ENCODE data around the gene PPFIA3.
"Not testable (repeated sequence)": the region's sequence is repeated elsewhere in the genome, so short reads cannot be mapped to it uniquely, and the experiment has no call there.

PPFIA3 gene

GRCh38 chr19:49103331-49104085 lies 15.8 kb upstream of the PPFIA3 start:
- no peak for DNase-seq

GRCh38 chr19:49104229-49104864 lies 15.0 kb upstream of the PPFIA3 start:
- DNase-seq: no peak

GRCh38 chr19:49106648-49107135 lies 12.7 kb upstream of the PPFIA3 start:
- peak; percentile 73 for DNase-seq

DNA sequence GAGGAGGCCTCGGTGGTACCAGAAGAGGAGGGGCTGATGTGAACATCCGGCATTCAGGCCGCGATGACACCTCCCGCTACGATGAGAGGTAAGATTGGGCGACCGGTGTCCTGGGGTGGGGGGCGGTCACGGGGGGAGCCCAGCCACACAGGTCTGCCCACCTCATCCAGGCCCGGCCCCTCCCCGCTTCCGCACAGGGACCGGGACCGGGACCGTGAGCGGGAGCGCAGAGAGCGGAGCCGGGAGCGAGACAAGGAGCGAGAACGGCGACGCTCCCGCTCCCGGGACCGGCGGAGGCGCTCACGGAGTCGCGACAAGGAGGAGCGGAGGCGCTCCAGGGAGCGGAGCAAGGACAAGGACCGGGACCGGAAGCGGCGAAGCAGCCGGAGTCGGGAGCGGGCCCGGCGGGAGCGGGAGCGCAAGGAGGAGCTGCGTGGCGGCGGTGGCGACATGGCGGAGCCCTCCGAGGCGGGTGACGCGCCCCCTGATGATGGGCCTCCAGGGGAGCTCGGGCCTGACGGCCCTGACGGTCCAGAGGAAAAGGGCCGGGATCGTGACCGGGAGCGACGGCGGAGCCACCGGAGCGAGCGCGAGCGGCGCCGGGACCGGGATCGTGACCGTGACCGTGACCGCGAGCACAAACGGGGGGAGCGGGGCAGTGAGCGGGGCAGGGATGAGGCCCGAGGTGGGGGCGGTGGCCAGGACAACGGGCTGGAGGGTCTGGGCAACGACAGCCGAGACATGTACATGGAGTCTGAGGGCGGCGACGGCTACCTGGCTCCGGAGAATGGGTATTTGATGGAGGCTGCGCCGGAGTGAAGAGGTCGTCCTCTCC lies 11.5 kb upstream of the PPFIA3 start:
- DNase-seq: no peak

DNA sequence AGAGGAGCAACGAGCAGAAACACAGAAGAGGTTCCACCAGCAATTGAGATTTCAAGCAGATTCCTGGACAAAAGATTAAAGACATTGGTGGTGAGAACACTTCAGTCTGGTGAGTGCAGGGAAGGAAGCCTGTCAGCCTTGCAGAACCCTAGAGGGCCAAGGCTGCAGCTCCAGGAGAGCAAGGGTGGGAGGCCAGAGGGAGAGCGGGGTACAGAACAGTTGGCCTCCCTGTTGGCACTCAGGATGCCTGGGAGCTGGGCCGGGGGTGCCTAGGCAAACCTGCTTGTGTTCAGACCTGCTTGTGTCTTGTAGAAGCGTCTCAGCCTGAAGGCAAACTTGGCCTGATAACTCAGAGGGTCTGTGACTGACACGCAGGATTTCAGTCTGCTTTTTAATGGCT lies 10.3 kb upstream of the PPFIA3 start:
- DNase-seq: no peak

- DNase-seq: no peak
Observed at GRCh38 chr19:49109569-49110233, 9.6 kb upstream of the PPFIA3 start.

GRCh38 chr19:49110567-49110966 lies 8.8 kb upstream of the PPFIA3 start:
- no peak for DNase-seq

GRCh38 chr19:49111218-49111998 lies 7.9 kb upstream of the PPFIA3 start:
- DNase-seq: no peak

DNA sequence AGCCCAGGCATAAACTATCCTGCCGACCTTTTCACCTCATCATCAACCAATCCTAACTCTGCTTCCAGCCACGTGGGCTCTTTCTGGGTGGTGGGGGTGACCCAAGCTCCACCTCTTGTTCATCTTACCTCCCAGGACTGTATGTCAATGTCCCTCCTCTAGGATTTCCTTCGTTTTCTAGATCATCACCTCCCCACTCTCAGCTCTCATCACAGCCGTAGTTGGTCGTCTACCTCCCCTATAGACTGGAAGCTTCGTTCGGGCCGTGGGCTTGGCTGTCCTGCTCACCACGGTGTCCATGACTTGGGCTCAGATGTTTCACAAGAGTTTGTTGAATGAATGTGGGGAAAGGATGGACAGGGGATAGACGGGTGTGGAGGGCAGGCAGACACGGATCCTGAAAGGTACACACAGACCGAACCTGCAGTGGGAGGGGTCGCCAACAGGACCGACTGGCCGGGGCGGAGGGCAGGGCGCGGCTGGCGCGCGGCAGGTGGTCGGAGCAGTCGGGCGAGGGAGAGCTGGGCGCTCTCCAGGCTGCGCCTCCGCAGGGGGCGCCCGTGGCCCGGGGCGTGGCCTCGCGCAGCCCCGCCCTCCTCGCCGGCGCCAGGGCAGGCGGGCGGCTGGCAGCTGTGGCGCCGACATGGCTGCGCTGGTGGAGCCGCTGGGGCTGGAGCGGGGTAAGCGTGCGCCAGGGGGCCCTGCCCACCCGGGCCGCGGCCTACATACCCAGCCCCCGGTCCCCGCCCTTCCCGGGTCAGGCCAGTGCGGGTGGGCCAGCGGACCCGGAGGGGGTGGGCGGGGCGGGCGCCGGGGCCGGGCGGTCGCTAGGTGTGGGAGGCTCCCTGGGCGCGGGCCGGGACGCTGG lies 5.3 kb upstream of the PPFIA3 start, which contains the start of gene LIN7B:
Gene LIN7B, plus strand, starts transcription at position 609 of the 868 bp plus-strand sequence. Its CDS starts 35 bp downstream, at position 644.
- DNase-seq: peak; percentile 88

GRCh38 chr19:49114630-49115363 lies 4.5 kb upstream of the PPFIA3 start:
- DNase-seq: peak; percentile 61

- no peak for DNase-seq
Observed at GRCh38 chr19:49116544-49116943, 2.8 kb upstream of the PPFIA3 start.

DNA sequence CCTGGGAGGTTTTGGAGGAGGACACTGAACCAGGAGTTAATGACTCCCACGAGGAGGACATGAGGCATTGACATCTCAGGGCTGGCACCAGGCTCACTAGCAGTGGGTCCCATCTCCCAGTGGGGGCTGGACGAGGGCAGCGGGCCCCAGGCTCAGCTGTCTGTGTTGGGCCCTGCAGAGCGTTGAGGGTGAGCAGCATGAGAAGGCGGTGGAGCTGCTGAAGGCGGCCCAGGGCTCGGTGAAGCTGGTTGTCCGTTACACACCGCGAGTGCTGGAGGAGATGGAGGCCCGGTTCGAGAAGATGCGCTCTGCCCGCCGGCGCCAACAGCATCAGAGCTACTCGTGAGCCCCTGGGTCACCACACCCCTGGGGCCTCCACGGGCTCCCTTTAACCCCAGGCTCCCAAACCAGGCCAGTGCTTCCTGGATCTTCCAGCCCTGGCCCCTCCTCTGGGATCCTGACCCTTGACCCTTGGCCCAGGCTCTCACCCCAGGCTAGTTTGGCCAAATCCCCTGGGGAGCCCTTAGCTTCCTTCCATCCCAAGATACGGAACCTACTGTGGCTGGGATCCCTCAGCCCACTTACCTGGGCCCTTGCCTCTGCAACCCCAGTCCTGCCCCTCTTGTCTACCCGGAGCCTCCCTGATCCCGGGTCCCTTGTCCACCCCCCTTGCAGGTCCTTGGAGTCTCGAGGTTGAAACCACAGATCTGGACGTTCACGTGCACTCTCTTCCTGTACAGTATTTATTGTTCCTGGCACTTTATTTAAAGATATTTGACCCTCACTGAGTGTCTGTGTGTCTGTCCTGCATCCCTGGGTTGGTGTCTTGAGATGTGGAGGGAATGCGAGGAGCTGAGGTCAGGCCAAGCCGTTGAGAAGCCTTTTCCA lies 1.4 kb upstream of the PPFIA3 start:
- DNase-seq: no peak

DNA sequence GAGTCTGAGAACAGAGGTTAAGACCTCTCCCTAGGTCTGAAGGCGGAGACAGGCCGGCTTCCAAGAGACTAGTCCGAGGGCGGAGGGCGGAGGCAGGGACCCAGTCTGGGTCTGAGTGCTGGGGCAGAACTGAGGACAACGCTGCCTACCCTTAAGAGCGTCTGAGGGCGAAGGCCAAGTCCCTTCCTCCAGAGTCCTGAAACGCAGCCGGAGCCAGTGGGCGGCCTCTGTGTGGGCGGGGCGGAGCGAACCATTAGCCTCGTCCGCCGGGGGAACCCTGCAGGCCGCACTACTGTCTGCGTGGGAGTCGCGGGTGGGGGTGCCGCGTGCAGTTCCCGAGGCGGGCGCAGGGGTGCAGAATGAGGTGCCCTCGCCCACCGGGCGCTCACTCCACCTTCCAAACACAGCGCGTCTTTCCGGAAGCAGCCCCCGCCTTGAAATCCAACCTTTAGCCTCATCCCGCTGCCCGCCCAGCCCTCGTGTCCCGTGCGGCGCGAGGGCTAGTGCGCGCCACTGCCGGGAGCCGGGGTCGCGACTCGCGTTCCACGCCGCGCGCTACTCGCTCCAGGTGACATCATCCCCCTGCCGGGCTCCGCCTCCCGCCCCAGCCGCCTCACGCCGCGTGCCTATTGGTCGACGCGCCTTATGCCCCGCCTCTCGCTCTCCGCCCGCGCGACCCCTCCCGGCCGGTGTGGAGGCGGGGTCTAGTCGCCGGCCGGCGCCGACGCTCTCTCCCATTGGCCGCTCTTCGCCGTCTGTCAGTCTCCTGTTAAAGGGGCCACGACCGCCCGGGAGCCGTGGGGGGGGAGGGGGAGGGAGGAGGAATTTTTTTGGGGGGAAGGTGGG lies 556 bp upstream of the PPFIA3 start, which contains the start of gene C19orf73:
Gene C19orf73, minus strand, starts transcription at position 579 of the 846 bp plus-strand sequence. Its CDS starts 121 bp downstream, at position 458.
- peak; percentile 97 for DNase-seq

- DNase-seq: no peak
Observed at GRCh38 chr19:49120325-49120683, 960 bp downstream of the PPFIA3 start.

DNA sequence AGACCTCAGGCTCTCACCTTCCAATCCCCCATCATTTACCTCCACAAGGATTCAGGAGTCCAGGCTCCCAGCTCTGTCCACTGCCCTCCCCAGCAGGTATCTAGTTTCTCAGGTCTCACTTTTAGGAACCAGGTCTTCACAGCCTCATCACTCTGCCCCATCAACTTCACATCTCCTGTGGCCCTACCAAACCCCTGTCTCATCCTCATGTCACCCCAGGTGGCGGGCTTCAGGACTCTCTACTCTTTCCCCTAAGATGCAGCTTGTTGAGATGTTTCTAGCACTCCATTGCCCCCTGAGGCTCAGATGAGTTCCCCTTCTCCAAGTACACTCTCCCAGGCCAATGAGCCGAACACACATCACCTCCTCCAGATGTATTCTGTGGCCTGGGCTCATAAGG lies 1.5 kb downstream of the PPFIA3 start:
- no peak for DNase-seq

- not testable (repeated sequence) for DNase-seq
Observed at GRCh38 chr19:49121841-49122240, 2.5 kb downstream of the PPFIA3 start.

GRCh38 chr19:49123285-49123684 lies 3.9 kb downstream of the PPFIA3 start:
- DNase-seq: not testable (repeated sequence)
